ENCODE data around the gene TMEM223. TPM values are rescaled to one million over a fixed set of nuclear protein-coding genes. Genes with fewer than 3 reads are reported as not detected.
"Not testable (repeated sequence)": the region's sequence is repeated elsewhere in the genome, so short reads cannot be mapped to it uniquely, and the experiment has no call there.

The TMEM223 gene
- total and polyA plus RNA-seq, 5 donors from 2014 or later, result 9.1 to 71.9 (median 67.5) TPM

- ATAC-seq (ENCODE audit: low read depth in 2 of 2), result no peak
- H3K4me3 Mint-ChIP-seq, result no peak overlapping the region
These were observed 14.4 kb downstream of the TMEM223 start for GRCh38 chr11:62777389-62777788.

GRCh38 chr11:62775646-62776045, 16.2 kb downstream of the TMEM223 start:
- Histone ChIP-seq H3K27me3 (ENCODE audit: control insufficient read depth, insufficient read depth, low read length) (no peaks in the 10 kb centered on the region), H3K9me3 (ENCODE audit: control insufficient read depth in 2 of 2, low read length in 2 of 2) (no peaks in the 10 kb centered on the region), H3K27ac (ENCODE audit: insufficient read depth, low read length, poor library complexity, severe bottlenecking) (no peak overlapping the region), H3K36me3 (ENCODE audit: control insufficient read depth, insufficient read depth, low read length) (peaks cover 14% of the 10 kb centered on the region), H3K4me3 (ENCODE audit: low read depth, low read length) (no peak overlapping the region), H3K4me1 (ENCODE audit: control insufficient read depth, insufficient read depth, low read length, poor library complexity, severe bottlenecking) (peaks cover 11% of the 10 kb centered on the region)
- peaks cover 0 to 20% (median 7%) of the 10 kb centered on the region in 4 donors for H3K4me1 Mint-ChIP-seq
- ATAC-seq (ENCODE audit: low read depth in 2 of 2) (no peak), DNase-seq (no peak)
- peaks cover 22% of the 10 kb centered on the region for H3K36me3 Mint-ChIP-seq
- H3K4me3 Mint-ChIP-seq, result peak overlapping the region in 1 of 4 donors; percentile 49
- H3K27ac Mint-ChIP-seq, result peak overlapping the region in 1 of 3 donors; percentile 54
- no peaks in the 10 kb centered on the region for H3K27me3 Mint-ChIP-seq
- no peaks in the 10 kb centered on the region for H3K9me3 Mint-ChIP-seq

More at GRCh38 chr11:62777389-62777788, 14.4 kb downstream of the TMEM223 start:
- Histone ChIP-seq H3K4me1 (ENCODE audit: control insufficient read depth, insufficient read depth, low read length, poor library complexity, severe bottlenecking) (no peaks in the 10 kb centered on the region), H3K9me3 (ENCODE audit: control insufficient read depth in 2 of 2, low read length in 2 of 2) (no peaks in the 10 kb centered on the region), H3K36me3 (ENCODE audit: control insufficient read depth, insufficient read depth, low read length) (peaks cover 15% of the 10 kb centered on the region), H3K4me3 (ENCODE audit: low read depth, low read length) (no peak overlapping the region), H3K27ac (ENCODE audit: insufficient read depth, low read length, poor library complexity, severe bottlenecking) (no peak overlapping the region), H3K27me3 (ENCODE audit: control insufficient read depth, insufficient read depth, low read length) (no peaks in the 10 kb centered on the region)
- Mint-ChIP-seq H3K36me3 (peaks cover 22% of the 10 kb centered on the region), H3K27ac (peak overlapping the region in 2 of 3 donors; percentile 56), H3K4me1 (peaks cover 0 to 6% (median 3%) of the 10 kb centered on the region in 4 donors), H3K9me3 (no peaks in the 10 kb centered on the region), H3K27me3 (no peaks in the 10 kb centered on the region)
- no peak for DNase-seq

GRCh38 chr11:62774407-62774806, 17.4 kb downstream of the TMEM223 start:
- Mint-ChIP-seq H3K27me3 (no peaks in the 10 kb centered on the region), H3K9me3 (no peaks in the 10 kb centered on the region), H3K4me1 (peaks cover 6 to 32% (median 17%) of the 10 kb centered on the region in 4 donors), H3K27ac (no peak overlapping the region), H3K4me3 (peak overlapping the region in 1 of 4 donors; percentile 47), H3K36me3 (peaks cover 22% of the 10 kb centered on the region)
- no peaks in the 10 kb centered on the region for H3K9me3 ChIP-seq (ENCODE audit: control insufficient read depth in 2 of 2, low read length in 2 of 2)
- no peak overlapping the region for H3K4me3 ChIP-seq (ENCODE audit: low read depth, low read length)
- DNase-seq (no peak), ATAC-seq (ENCODE audit: low read depth in 2 of 2) (no peak)
- H3K36me3 ChIP-seq (ENCODE audit: control insufficient read depth, insufficient read depth, low read length), result peaks cover 14% of the 10 kb centered on the region
- H3K27ac ChIP-seq (ENCODE audit: insufficient read depth, low read length, poor library complexity, severe bottlenecking), result no peak overlapping the region
- H3K4me1 ChIP-seq (ENCODE audit: control insufficient read depth, insufficient read depth, low read length, poor library complexity, severe bottlenecking), result peaks cover 15% of the 10 kb centered on the region
- no peaks in the 10 kb centered on the region for H3K27me3 ChIP-seq (ENCODE audit: control insufficient read depth, insufficient read depth, low read length)

- ATAC-seq (ENCODE audit: low read depth in 2 of 2) (peak; percentile 81), DNase-seq (peak; percentile 84 to 95 (median 92))
- H3K4me1 ChIP-seq (ENCODE audit: control insufficient read depth, insufficient read depth, low read length, poor library complexity, severe bottlenecking), result peaks cover 15% of the 10 kb centered on the region
- H3K36me3 ChIP-seq (ENCODE audit: control insufficient read depth, insufficient read depth, low read length), result peaks cover 15% of the 10 kb centered on the region
- Mint-ChIP-seq H3K9me3 (no peaks in the 10 kb centered on the region), H3K4me1 (peaks cover 6 to 30% (median 17%) of the 10 kb centered on the region in 4 donors), H3K27ac (peak within 1 kb of the TSS; percentile 90 to 97 (median 95)), H3K27me3 (no peaks in the 10 kb centered on the region), H3K4me3 (peak within 1 kb of the TSS; percentile 88 to 97 (median 94)), H3K36me3 (peaks cover 14% of the 10 kb centered on the region)
- peak within 1 kb of the TSS; percentile 92 for H3K27ac ChIP-seq (ENCODE audit: insufficient read depth, low read length, poor library complexity, severe bottlenecking)
- no peaks in the 10 kb centered on the region for H3K27me3 ChIP-seq (ENCODE audit: control insufficient read depth, insufficient read depth, low read length)
- no peaks in the 10 kb centered on the region for H3K9me3 ChIP-seq (ENCODE audit: control insufficient read depth in 2 of 2, low read length in 2 of 2)
- peak within 1 kb of the TSS; percentile 93 for H3K4me3 ChIP-seq (ENCODE audit: low read depth, low read length)
These were observed 20.4 kb downstream of the TMEM223 start, which contains the start of gene TAF6L for GRCh38 chr11:62771144-62772021. Gene TAF6L, plus strand, starts transcription at chr11:62771396. Its CDS starts 4,388 bp downstream, at chr11:62775784.

GRCh38 chr11:62770778-62771143, 21.0 kb downstream of the TMEM223 start:
- H3K4me1 ChIP-seq (ENCODE audit: control insufficient read depth, insufficient read depth, low read length, poor library complexity, severe bottlenecking), result peaks cover 15% of the 10 kb centered on the region
- peak in 1 of 2 donors; percentile 4 for ATAC-seq (ENCODE audit: low read depth in 2 of 2)
- H3K9me3 ChIP-seq (ENCODE audit: control insufficient read depth in 2 of 2, low read length in 2 of 2), result no peaks in the 10 kb centered on the region
- H3K36me3 ChIP-seq (ENCODE audit: control insufficient read depth, insufficient read depth, low read length), result peaks cover 15% of the 10 kb centered on the region
- H3K4me3 ChIP-seq (ENCODE audit: low read depth, low read length), result peak overlapping the region; percentile 93
- peaks cover 6 to 32% (median 17%) of the 10 kb centered on the region in 4 donors for H3K4me1 Mint-ChIP-seq
- peak overlapping the region; percentile 92 for H3K27ac ChIP-seq (ENCODE audit: insufficient read depth, low read length, poor library complexity, severe bottlenecking)
- H3K27me3 Mint-ChIP-seq, result no peaks in the 10 kb centered on the region
- no peak for DNase-seq
- H3K27me3 ChIP-seq (ENCODE audit: control insufficient read depth, insufficient read depth, low read length), result no peaks in the 10 kb centered on the region
- H3K27ac Mint-ChIP-seq, result peak overlapping the region; percentile 90 to 97 (median 95)
- no peaks in the 10 kb centered on the region for H3K9me3 Mint-ChIP-seq
- H3K36me3 Mint-ChIP-seq, result peaks cover 15% of the 10 kb centered on the region
- peak overlapping the region; percentile 88 to 97 (median 94) for H3K4me3 Mint-ChIP-seq

GRCh38 chr11:62760867-62761227, 31.0 kb downstream of the TMEM223 start:
- peak overlapping the region; percentile 87 for H3K27ac ChIP-seq (ENCODE audit: insufficient read depth, low read length, poor library complexity, severe bottlenecking)
- not testable (repeated sequence) for H3K27me3 Mint-ChIP-seq; H3K27me3 ChIP-seq (ENCODE audit: control insufficient read depth, insufficient read depth, low read length); H3K9me3 Mint-ChIP-seq; H3K36me3 Mint-ChIP-seq; H3K36me3 ChIP-seq (ENCODE audit: control insufficient read depth, insufficient read depth, low read length); H3K9me3 ChIP-seq (ENCODE audit: control insufficient read depth in 2 of 2, low read length in 2 of 2); DNase-seq; ATAC-seq (ENCODE audit: low read depth in 2 of 2)
- peak overlapping the region; percentile 19 for H3K4me3 ChIP-seq (ENCODE audit: low read depth, low read length)
- peak overlapping the region in 2 of 3 donors; percentile 97 to 98 for H3K27ac Mint-ChIP-seq
- H3K4me1 ChIP-seq (ENCODE audit: control insufficient read depth, insufficient read depth, low read length, poor library complexity, severe bottlenecking), result peaks cover 19% of the 10 kb centered on the region
- H3K4me1 Mint-ChIP-seq, result peaks cover 4 to 37% (median 13%) of the 10 kb centered on the region in 4 donors
- H3K4me3 Mint-ChIP-seq, result peak overlapping the region; percentile 97 to 99 (median 98)

- H3K4me1 Mint-ChIP-seq, result peaks cover 4 to 32% (median 20%) of the 10 kb centered on the region in 4 donors
- no peak overlapping the region for H3K4me3 ChIP-seq (ENCODE audit: low read depth, low read length)
- no peak overlapping the region for H3K27ac Mint-ChIP-seq
- H3K27me3 Mint-ChIP-seq, result peaks cover 7% of the 10 kb centered on the region
- H3K27ac ChIP-seq (ENCODE audit: insufficient read depth, low read length, poor library complexity, severe bottlenecking), result no peak overlapping the region
- H3K9me3 ChIP-seq (ENCODE audit: control insufficient read depth in 2 of 2, low read length in 2 of 2), result no peaks in the 10 kb centered on the region
- DNase-seq (no peak), ATAC-seq (ENCODE audit: low read depth in 2 of 2) (no peak)
- H3K36me3 ChIP-seq (ENCODE audit: control insufficient read depth, insufficient read depth, low read length), result peaks cover 3% of the 10 kb centered on the region
- peaks cover 24% of the 10 kb centered on the region for H3K4me1 ChIP-seq (ENCODE audit: control insufficient read depth, insufficient read depth, low read length, poor library complexity, severe bottlenecking)
- H3K4me3 Mint-ChIP-seq, result no peak overlapping the region
- H3K9me3 Mint-ChIP-seq, result no peaks in the 10 kb centered on the region
- peaks cover 3% of the 10 kb centered on the region for H3K36me3 Mint-ChIP-seq
- no peaks in the 10 kb centered on the region for H3K27me3 ChIP-seq (ENCODE audit: control insufficient read depth, insufficient read depth, low read length)
These were observed 33.7 kb downstream of the TMEM223 start for GRCh38 chr11:62757846-62758788.
